Aorta (tissue), 5 donors: ENCODE results near the gene SWSAP1. TPM values are rescaled to one million over a fixed set of nuclear protein-coding genes. Genes with fewer than 3 reads are reported as not detected.
"Not testable (repeated sequence)": the region's sequence is repeated elsewhere in the genome, so short reads cannot be mapped to it uniquely, and the experiment has no call there.

Experiments
- ATAC-seq: fragments of 200-7000 bp; cut with Tn5 transposase; one replicate; pipeline ENCODE4 v1.9.1; 2022; ENCODE audit warnings: moderate library complexity; ENCODE audit not compliant: low FRiP score
- DNase-seq, 2 donors: peaks; one replicate each; pipeline ENCODE4 v3.0.0-alpha.2; 2020
- H3K27ac ChIP-seq, 2 donors: one replicate each; pipeline ENCODE4 v1.5.1; 2013; ENCODE audit warnings: low read length in 2 of 2, mild to moderate bottlenecking in 2 of 2, moderate library complexity in 2 of 2, control low read depth in 1 of 2, inconsistent platforms in 1 of 2, low read depth in 1 of 2
- H3K27me3 ChIP-seq, 2 donors: one replicate each; pipeline ENCODE4 v1.6.1; 2013; ENCODE audit warnings: control low read depth in 1 of 2, low read length in 1 of 2, mild to moderate bottlenecking in 1 of 2, moderate library complexity in 1 of 2; ENCODE audit not compliant: insufficient read depth in 2 of 2, control insufficient read depth in 1 of 2
- H3K36me3 ChIP-seq, 2 donors: one replicate each; pipeline ENCODE4 v1.6.1; 2013; ENCODE audit warnings: control low read depth in 1 of 2, low read length in 1 of 2, mild to moderate bottlenecking in 1 of 2; ENCODE audit not compliant: insufficient read depth in 2 of 2, control insufficient read depth in 1 of 2
- H3K4me1 ChIP-seq, 2 donors: one replicate each; pipeline ENCODE4 v1.6.1; 2013; ENCODE audit warnings: low read length in 2 of 2, control low read depth in 1 of 2, mild to moderate bottlenecking in 1 of 2, moderate library complexity in 1 of 2; ENCODE audit not compliant: insufficient read depth in 2 of 2, control insufficient read depth in 1 of 2
- H3K4me3 ChIP-seq, 2 donors: one replicate each; pipeline ENCODE4 v1.5.1; 2013; ENCODE audit warnings: low read length in 2 of 2, control low read depth in 1 of 2, mild to moderate bottlenecking in 1 of 2
- H3K9me3 ChIP-seq: one replicate; pipeline ENCODE4 v1.6.1; 2013; ENCODE audit warnings: mild to moderate bottlenecking, low read length; ENCODE audit not compliant: control insufficient read depth
- WGBS, 2 donors: extraction: QIAGEN DNeasy Blood & Tissue Kit; methylation state at CpG; one replicate each; pipeline ENCODE4 v1.1.7; 2013; 5-methylcytosine and 5-hydroxymethylcytosine counted together
- intact Hi-C, 2 donors: fragments of 100-400 bp; cut with DNase I; formaldehyde crosslinking; loops; one replicate each; pipeline versions ENCODE4 v1.14.2 to v1.15.0; 2022
- polyA plus RNA-seq, 2 donors: library from polyadenylated mRNA; stranded (reverse); fragments of 200-250 nt; gene quantifications; one replicate each; pipeline ENCODE4 v1.2.3, GENCODE V29; 2013
- total RNA-seq, 2 donors: library from RNA; stranded (reverse); fragmentation: NEBNext Ultra II Directional; extraction: Animal tissue kit (Norgen Biotek cat#: 25700); gene quantifications; one replicate each; pipeline ENCODE4 v1.2.1, GENCODE V29; 2021
- donor health status: healthy with polysubstance abuse.
- donor health status: Bipolar disorder and iron deficiency.
- donor health status: DM: no; HTN: no; CAD: no.
- donor health status: DM: no; HTN: no; CAD: no.
- donor health status: DM: yes; HTN: yes; CAD: no.

Gene SWSAP1
- total and polyA plus RNA-seq, 4 donors: 0.50 to 5.7 (median 1.6) TPM

- peak; percentile 95 for ATAC-seq
- Histone ChIP-seq H3K36me3 (no peaks in the 10 kb centered on the region), H3K4me1 (no peaks in the 10 kb centered on the region), H3K27me3 (no peaks in the 10 kb centered on the region), H3K27ac (peak within 1 kb of the TSS; percentile 36 to 69), H3K4me3 (peak within 1 kb of the TSS; percentile 39 to 51), H3K9me3 (peaks cover 1% of the 10 kb centered on the region)
- intact Hi-C loops: no loop called here
- DNase-seq: peak; percentile 99
- WGBS, 2 donors: 0% methylated on average over 50 of the region's 50 CpGs
Observed at GRCh38 chr19:11346104-11346940, 28.1 kb upstream of the SWSAP1 start, which contains the start of the genes CCDC159 and TMEM205. CCDC159 (plus strand) TSS chr19:11346519; CDS start chr19:11346607, 88 bp downstream. TMEM205 (minus strand) TSS chr19:11346268; CDS start chr19:11345619, 649 bp downstream.

GRCh38 chr19:11347546-11348039 is 26.9 kb upstream of the SWSAP1 start:
- H3K4me1 ChIP-seq: no peaks in the 10 kb centered on the region
- H3K4me3 ChIP-seq: no peak overlapping the region
- 73 to 78% methylated on average over 7 of the region's 7 CpGs for WGBS, 2 donors
- DNase-seq: no peak
- peaks cover 1% of the 10 kb centered on the region for H3K9me3 ChIP-seq
- intact Hi-C loops: no loop called here
- no peaks in the 10 kb centered on the region for H3K27me3 ChIP-seq
- ATAC-seq: no peak
- no peak overlapping the region for H3K27ac ChIP-seq
- no peaks in the 10 kb centered on the region for H3K36me3 ChIP-seq

- 90 to 94% methylated on average over 4 of the region's 4 CpGs for WGBS, 2 donors
- Histone ChIP-seq H3K27me3 (no peaks in the 10 kb centered on the region), H3K9me3 (peaks cover 1% of the 10 kb centered on the region), H3K4me1 (no peaks in the 10 kb centered on the region), H3K27ac (no peak overlapping the region), H3K4me3 (no peak overlapping the region), H3K36me3 (no peaks in the 10 kb centered on the region)
- intact Hi-C loops: no loop called here
- ATAC-seq (no peak), DNase-seq (no peak)
Observed at GRCh38 chr19:11349171-11349570, 25.3 kb upstream of the SWSAP1 start.

GRCh38 chr19:11354102-11354501 is 20.4 kb upstream of the SWSAP1 start:
- H3K4me3 ChIP-seq, H3K27ac ChIP-seq, H3K36me3 ChIP-seq, H3K27me3 ChIP-seq, H3K4me1 ChIP-seq, DNase-seq, ATAC-seq, H3K9me3 ChIP-seq, intact Hi-C loops: not testable (repeated sequence)
- WGBS, 2 donors: 95 to 97% methylated on average over 4 of the region's 4 CpGs

GRCh38 chr19:11355160-11356073 is 19.0 kb upstream of the SWSAP1 start, which contains the start of gene PLPPR2:
PLPPR2 (plus strand) TSS chr19:11355432; CDS start chr19:11357674, 2,242 bp downstream.
- H3K27ac ChIP-seq: peak within 1 kb of the TSS in 1 of 2 donors; percentile 16
- H3K4me1 ChIP-seq: no peaks in the 10 kb centered on the region
- H3K9me3 ChIP-seq: no peaks in the 10 kb centered on the region
- peaks cover 0 to 4% of the 10 kb centered on the region in 2 donors for H3K36me3 ChIP-seq
- peak; percentile 96 to 98 for DNase-seq
- no peaks in the 10 kb centered on the region for H3K27me3 ChIP-seq
- intact Hi-C loops: no loop called here
- WGBS, 2 donors: 1 to 2% methylated on average over 43 to 62 of the region's 62 CpGs
- peak within 1 kb of the TSS; percentile 51 to 77 for H3K4me3 ChIP-seq
- ATAC-seq: peak; percentile 94

- Histone ChIP-seq H3K9me3 (no peaks in the 10 kb centered on the region), H3K4me3 (peak overlapping the region in 1 of 2 donors; percentile 51), H3K36me3 (peaks cover 0 to 4% of the 10 kb centered on the region in 2 donors), H3K27ac (peak overlapping the region in 1 of 2 donors; percentile 16), H3K27me3 (no peaks in the 10 kb centered on the region), H3K4me1 (no peaks in the 10 kb centered on the region)
- WGBS, 2 donors: 69 to 78% methylated on average over 6 of the region's 6 CpGs
- DNase-seq: no peak
- intact Hi-C loops: no loop called here
- no peak for ATAC-seq
Observed at GRCh38 chr19:11356074-11356397, 18.4 kb upstream of the SWSAP1 start.

- intact Hi-C loops: no loop called here
- Histone ChIP-seq H3K27me3 (no peaks in the 10 kb centered on the region), H3K36me3 (peaks cover 0 to 5% of the 10 kb centered on the region in 2 donors), H3K4me3 (no peak overlapping the region), H3K4me1 (no peaks in the 10 kb centered on the region), H3K9me3 (no peaks in the 10 kb centered on the region), H3K27ac (no peak overlapping the region)
- no peak for DNase-seq
- 80 to 82% methylated on average over 11 of the region's 11 CpGs for WGBS, 2 donors
- no peak for ATAC-seq
Observed at GRCh38 chr19:11356676-11357550, 17.6 kb upstream of the SWSAP1 start.

- no peak overlapping the region for H3K4me3 ChIP-seq
- no peak overlapping the region for H3K27ac ChIP-seq
- ATAC-seq: no peak
- H3K4me1 ChIP-seq: no peaks in the 10 kb centered on the region
- 88 to 89% methylated on average over 11 of the region's 11 CpGs for WGBS, 2 donors
- peaks cover 0 to 5% of the 10 kb centered on the region in 2 donors for H3K36me3 ChIP-seq
- no peaks in the 10 kb centered on the region for H3K27me3 ChIP-seq
- DNase-seq: no peak
- intact Hi-C loops: no loop called here
- no peaks in the 10 kb centered on the region for H3K9me3 ChIP-seq
Observed at GRCh38 chr19:11359421-11359820, 15.0 kb upstream of the SWSAP1 start.
